ENCODE results near the gene SLC15A2.
A peak's percentile ranks its signal among the peaks of the same experiment; 100 is the strongest.
"Not testable (repeated sequence)": the region's sequence is repeated elsewhere in the genome, so short reads cannot be mapped to it uniquely, and the experiment has no call there.

The SLC15A2 gene

GRCh38 chr3:121894301-121894990 lies at the start of gene SLC15A2:
Gene SLC15A2, plus strand, starts transcription at chr3:121894401. Its CDS starts 76 bp downstream, at chr3:121894477.
- no peak for DNase-seq

DNA sequence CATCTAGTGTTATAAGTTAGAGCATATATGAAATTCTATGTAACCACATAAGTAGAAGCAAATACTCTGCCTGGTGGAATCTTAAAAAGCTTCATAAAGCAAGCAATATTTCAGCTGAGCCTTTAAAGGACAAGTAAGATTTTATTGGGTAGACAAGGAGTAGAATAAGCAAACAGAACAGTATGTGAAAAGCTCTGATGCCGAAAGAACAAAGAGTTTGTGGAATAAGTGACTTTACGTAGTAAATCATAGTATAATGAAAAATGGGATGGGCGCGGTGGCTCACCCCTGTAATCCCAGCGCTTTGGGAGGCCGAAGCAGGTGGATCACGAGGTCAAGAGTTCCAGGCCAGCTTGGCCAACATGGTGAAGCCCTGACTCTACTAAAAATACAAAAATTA lies 49.3 kb upstream of the SLC15A2 start:
- DNase-seq: no peak

GRCh38 chr3:121852256-121852655 lies 41.9 kb upstream of the SLC15A2 start:
- no peak for DNase-seq

DNA sequence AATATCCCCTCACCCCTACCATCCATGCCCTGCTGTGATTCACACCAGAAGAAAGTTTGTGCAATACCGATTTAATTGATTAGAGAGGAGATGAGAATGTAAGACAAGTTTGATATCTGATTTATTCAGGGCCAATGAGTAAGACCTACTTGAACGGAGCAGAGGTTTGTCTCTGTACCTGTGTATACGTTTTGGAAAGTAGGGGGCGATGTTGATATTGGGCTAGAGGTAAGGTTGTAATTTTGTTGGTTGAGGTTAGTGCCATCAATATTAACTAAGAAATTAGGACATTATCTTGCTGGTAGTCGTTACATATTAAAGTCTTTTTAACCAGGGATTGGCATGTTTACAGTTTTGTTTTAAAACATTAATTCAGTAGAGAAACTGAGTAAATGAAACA lies 38.6 kb upstream of the SLC15A2 start:
- DNase-seq: no peak

DNA sequence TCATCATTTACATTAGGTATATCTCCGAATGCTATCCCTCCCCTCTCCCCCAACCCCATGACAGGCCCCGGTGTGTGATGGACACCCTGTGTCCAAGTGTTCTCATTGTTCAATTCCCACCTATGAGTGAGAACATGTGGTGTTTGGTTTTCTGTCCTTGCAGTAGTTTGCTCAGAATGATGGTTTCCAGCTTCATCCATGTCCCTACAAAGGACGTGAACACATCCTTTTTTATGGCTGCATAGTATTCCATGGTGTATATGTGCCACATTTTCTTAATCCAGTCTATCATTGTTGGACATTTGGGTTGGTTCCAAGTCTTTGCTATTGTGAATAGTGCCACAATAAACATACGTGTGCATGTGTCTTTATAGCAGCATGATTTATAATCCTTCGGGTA lies 36.4 kb upstream of the SLC15A2 start:
- not testable (repeated sequence) for DNase-seq

DNA sequence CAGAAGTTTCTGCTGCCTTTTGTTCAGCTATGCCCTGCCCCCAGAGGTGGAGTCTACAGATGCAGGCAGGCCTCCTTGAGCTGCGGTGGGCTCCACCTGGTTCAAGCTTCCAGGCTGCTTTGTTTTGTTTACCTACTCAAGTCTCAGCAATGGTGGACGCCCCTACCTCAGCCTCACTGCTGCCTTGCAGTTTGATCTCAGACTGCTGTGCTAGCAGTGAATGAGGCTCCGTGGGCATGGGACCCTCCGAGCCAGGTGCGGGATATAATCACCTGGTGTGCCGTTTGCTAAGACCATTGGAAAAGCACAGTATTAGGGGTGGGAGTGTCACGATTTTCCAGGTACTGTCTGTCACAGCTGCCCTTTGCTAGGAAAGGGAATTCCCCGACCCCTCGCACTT lies 31.0 kb upstream of the SLC15A2 start:
- not testable (repeated sequence) for DNase-seq

- DNase-seq: no peak
Measured at GRCh38 chr3:121863801-121864200, 30.4 kb upstream of the SLC15A2 start.

DNA sequence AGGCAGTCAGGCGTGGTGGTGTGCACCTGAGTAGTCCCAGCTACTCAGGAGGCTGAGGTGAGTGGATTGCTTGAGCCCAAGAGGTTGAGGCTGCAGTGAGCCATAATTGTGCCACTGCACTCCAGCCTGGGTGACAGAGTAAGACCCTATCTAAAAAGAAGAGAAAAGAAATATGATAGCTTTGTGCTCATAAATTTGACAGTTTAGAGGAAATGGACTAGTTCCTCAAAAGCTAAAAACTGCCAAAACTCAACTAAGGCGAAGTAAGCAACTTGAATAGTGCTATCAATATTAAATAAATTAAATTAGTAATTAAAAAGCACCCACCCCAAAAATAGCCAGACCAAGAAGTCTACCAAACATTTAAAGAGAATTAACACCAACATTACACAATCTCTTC lies 24.5 kb upstream of the SLC15A2 start:
- DNase-seq: no peak

- no peak for DNase-seq
Measured at GRCh38 chr3:121870717-121871116, 23.5 kb upstream of the SLC15A2 start.

- no peak for DNase-seq
Measured at GRCh38 chr3:121871430-121871829, 22.8 kb upstream of the SLC15A2 start.

- DNase-seq: no peak
Measured at GRCh38 chr3:121878411-121878810, 15.8 kb upstream of the SLC15A2 start.

DNA sequence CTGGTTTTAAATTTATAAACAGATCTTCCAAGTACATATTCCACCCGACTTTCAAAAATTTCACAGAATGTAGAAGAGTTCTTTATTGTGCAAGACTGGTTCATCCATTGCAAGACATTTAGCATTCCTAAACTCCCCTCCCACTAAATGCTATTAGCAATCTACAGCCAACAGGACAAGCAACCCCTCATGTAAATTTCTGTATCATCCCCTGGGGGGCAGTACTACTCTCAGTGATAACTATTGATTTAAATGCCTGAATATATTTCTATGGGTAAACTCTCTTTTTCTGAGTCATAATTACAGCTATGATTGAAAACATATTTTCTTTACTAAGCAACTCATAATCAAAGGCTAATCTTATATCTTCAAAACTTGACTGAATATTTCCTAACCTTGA lies 10.7 kb upstream of the SLC15A2 start:
- DNase-seq: peak; percentile 28

DNA sequence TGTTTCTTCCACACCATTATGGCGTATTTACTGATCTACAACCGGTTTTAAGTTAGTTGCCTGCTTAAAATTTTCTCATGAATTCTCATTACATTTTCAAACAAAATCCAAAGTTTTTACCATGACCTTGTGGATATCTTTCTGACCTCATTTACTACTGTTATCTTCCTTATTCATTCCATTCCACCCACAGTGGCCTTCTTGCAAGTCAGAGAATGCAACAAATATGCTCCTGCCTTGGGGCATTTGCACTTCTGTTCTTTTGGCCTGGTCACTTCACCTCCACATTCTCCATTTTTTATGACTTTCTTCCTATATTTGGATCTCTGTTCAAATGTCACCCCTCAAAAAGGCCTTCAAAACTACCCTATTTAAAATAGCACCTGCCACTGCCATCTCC lies 8.8 kb upstream of the SLC15A2 start:
- DNase-seq: no peak

GRCh38 chr3:121895121-121895520 lies 920 bp downstream of the SLC15A2 start:
- no peak for DNase-seq

DNA sequence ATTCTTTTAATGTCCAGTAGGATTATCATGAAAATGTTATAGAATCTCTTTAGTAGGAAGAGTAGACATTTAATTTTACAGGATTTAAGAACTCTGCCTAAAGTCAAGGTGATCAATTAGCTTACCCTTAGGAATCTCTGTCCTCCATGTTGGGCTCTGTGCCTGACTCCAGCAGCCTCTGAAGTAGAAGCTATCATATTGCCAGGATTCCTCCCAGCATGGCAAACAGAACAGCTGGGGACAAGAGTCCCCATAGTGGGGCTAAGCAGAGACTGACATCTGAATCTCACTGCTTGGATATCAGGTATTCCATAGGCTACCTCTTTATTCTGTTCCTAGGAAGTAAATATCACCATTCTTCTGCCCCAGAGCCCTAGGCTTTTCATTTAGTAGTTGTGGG lies 1.5 kb downstream of the SLC15A2 start:
- no peak for DNase-seq

DNA sequence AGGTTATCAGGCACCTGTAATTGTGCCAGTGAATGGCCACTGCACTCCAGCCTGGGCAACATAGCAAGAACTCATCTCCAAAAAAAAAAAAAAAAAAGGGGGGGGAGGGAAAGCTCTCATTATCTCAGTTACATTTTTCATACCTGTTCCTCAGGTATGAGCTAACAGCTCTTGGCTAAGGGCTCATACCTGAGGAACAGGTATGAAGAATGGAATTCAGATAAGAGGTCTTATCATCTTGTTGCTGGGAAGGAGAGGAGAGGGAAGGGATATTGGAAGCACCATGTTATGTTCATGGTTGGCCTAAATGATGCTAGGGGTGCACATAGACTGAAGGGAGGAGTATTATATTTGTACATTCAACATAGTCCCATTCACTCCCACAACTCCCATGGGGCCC lies 2.6 kb downstream of the SLC15A2 start:
- DNase-seq: no peak

GRCh38 chr3:121897296-121897695 lies 3.1 kb downstream of the SLC15A2 start:
- no peak for DNase-seq

DNA sequence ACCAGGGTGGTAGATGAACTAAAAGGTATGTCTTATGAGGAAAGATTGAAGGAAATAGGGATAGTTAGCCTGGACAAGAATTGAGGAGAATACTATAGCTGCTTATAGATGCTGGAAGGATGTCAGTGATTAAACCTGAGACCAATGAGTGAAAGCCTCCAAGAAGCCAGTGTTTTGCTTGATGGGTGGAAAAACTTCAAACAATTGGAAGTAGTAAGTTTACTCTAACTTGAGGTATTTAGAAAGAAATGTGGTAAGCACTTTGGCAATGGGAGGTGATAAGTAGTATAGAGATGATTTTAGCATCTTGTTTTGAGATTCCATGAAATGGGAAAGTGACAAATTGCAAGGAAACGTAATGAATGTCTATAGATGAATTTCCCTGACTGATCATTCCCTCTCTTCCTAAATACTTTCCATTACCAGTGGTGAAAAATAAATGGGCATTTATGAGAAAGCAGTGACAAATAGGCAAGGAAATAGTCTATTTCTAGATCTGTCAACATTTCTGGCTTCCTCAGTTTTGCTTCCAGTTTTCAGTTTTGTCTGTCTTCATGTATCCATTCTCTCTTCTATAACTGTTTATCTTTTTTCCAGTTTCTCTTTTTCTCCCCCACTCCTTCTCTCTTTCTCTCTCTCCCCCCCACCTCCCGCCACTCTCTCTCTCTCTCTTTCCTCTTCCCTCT lies 19.2 kb downstream of the SLC15A2 start:
- no peak for DNase-seq

GRCh38 chr3:121914081-121914998 lies 20.1 kb downstream of the SLC15A2 start:
- no peak for DNase-seq

- DNase-seq: no peak
Measured at GRCh38 chr3:121916189-121916588, 22.0 kb downstream of the SLC15A2 start.

GRCh38 chr3:121918779-121919483 lies 24.7 kb downstream of the SLC15A2 start:
- no peak for DNase-seq

DNA sequence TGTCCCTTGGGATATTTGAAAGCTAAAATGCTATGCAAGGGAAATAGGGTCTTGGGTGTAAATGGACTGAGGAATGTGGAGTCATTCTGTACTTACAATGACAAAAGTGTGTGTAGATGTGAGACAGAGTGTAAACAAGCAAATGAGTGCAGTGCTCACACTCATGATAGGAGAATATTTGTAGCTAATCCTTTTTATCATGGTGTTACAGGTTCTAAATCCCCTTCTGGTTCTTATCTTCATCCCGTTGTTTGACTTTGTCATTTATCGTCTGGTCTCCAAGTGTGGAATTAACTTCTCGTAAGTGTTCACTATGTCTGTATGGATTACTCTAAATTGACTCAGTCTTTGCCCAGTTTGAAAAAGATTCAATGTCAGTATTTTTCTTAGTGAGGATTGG lies 30.5 kb downstream of the SLC15A2 start:
- DNase-seq: no peak

DNA sequence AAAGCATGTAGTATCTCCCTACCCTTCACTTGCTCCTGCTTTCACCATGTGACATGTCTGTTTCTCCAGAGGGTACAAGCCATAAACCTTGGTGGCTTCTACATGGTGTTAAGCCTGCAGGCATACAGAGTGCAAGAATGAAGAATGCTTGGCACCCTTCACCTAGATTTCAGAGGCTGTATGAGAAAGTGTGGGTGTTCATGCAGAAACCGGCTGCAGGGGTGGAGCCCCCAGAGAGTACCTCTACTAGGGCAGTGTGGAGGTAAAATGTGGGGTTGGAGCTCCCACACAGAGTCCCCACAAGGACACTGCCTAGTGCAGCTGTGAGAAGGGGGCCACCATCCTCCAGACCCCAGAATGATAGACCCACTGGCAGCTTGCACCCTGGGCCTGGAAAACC lies 32.2 kb downstream of the SLC15A2 start:
- no peak for DNase-seq

Measured in fibroblast of upper back skin (primary cell).